Neural cell (in vitro differentiated cells): ENCODE measurements around the gene CGB7. TPM values are rescaled to one million over a fixed set of nuclear protein-coding genes. Genes with fewer than 3 reads are reported as not detected.
"Not testable (repeated sequence)": the region's sequence is repeated elsewhere in the genome, so short reads cannot be mapped to it uniquely, and the experiment has no call there.

Experiments
- H2AFZ ChIP-seq: fragments of 200-600, 300-800 bp; sonication (generic), shearing (Covaris generic); 2 replicates; pipeline ENCODE4 v1.6.0; 2014; ENCODE audit warnings: low read depth, mild to moderate bottlenecking, antibody characterized with exemption, low read length, moderate library complexity
- H3F3A ChIP-seq: fragments of 200-600 bp; shearing (Covaris generic); 2 replicates; pipeline ENCODE4 v1.6.1; 2016; ENCODE audit warnings: mild to moderate bottlenecking, moderate library complexity, mixed read lengths, antibody characterized with exemption, low read length; ENCODE audit not compliant: insufficient read depth, poor library complexity, severe bottlenecking
- H3K27ac ChIP-seq: fragments of 200-600, 300-800 bp; sonication (generic), shearing (Covaris generic); 2 replicates; pipeline ENCODE4 v1.5.1; 2014; ENCODE audit warnings: mild to moderate bottlenecking, low read length, moderate library complexity
- H3K27me3 ChIP-seq: fragments of 300-800, 200-600 bp; sonication (generic), shearing (Covaris generic); 2 replicates; pipeline ENCODE4 v1.6.0; 2014; ENCODE audit warnings: mild to moderate bottlenecking, low read depth, low read length, moderate library complexity; ENCODE audit not compliant: insufficient read depth
- H3K36me3 ChIP-seq: fragments of 300-800, 200-600 bp; sonication (generic), shearing (Covaris generic); 2 replicates; pipeline ENCODE4 v1.5.1; 2014; ENCODE audit warnings: mild to moderate bottlenecking, antibody characterized with exemption, low read length, moderate library complexity; ENCODE audit not compliant: insufficient read depth
- H3K4me2 ChIP-seq: fragments of 300-800, 200-600 bp; sonication (generic), shearing (Covaris generic); 2 replicates; pipeline ENCODE4 v1.6.0; 2014; ENCODE audit warnings: mild to moderate bottlenecking, low read length
- H3K4me3 ChIP-seq: fragments of 300-800, 200-600 bp; sonication (generic), shearing (Covaris generic); 2 replicates; pipeline ENCODE4 v1.5.1; 2014; ENCODE audit warnings: mild to moderate bottlenecking, low read length, moderate library complexity
- H3K79me2 ChIP-seq: fragments of 200-600 bp; shearing (Covaris generic); replicated peaks from 2 replicates; pipeline ENCODE4 v1.6.0; 2014; ENCODE audit warnings: mild to moderate bottlenecking, low read length, moderate library complexity; ENCODE audit not compliant: insufficient read depth
- H3K9ac ChIP-seq: fragments of 300-800, 200-600 bp; sonication (generic), shearing (Covaris generic); 2 replicates; pipeline ENCODE4 v1.6.1; 2016; ENCODE audit warnings: mild to moderate bottlenecking, low read length, mixed read lengths
- H3K9me2 ChIP-seq: fragments of 200-600 bp; shearing (Covaris generic); 2 replicates; pipeline ENCODE4 v1.6.1; 2016; ENCODE audit warnings: mild to moderate bottlenecking, low read length, mixed read lengths; ENCODE audit not compliant: insufficient read depth
- H3K9me3 ChIP-seq: fragments of 200-600, 300-800 bp; sonication (generic), shearing (Covaris generic); 2 replicates; pipeline ENCODE4 v1.6.1; 2016; ENCODE audit warnings: mild to moderate bottlenecking, mixed run types, low read length, moderate library complexity, mixed read lengths
- H4K20me1 ChIP-seq: fragments of 200-600 bp; shearing (Covaris generic); 2 replicates; pipeline ENCODE4 v1.6.1; 2016; ENCODE audit warnings: mild to moderate bottlenecking, mixed run types; ENCODE audit not compliant: insufficient read depth
- CTCF ChIP-seq: fragments of 450-650 bp; IDR thresholded peaks from 2 replicates; pipeline ENCODE4 v1.5.1; 2014; ENCODE audit warnings: antibody characterized with exemption, mild to moderate bottlenecking, moderate library complexity; ENCODE audit not compliant: poor library complexity, severe bottlenecking
- EP300 ChIP-seq: fragments of 450-650 bp; conservative IDR thresholded peaks from 2 replicates; pipeline ENCODE4 v1.6.1; 2014; ENCODE audit warnings: antibody characterized with exemption, mild to moderate bottlenecking, moderate library complexity; ENCODE audit not compliant: poor library complexity, severe bottlenecking
- EZH2 ChIP-seq: fragments of 200-600, 300-800 bp; shearing (Covaris generic), sonication (generic); IDR thresholded peaks from 2 replicates; pipeline ENCODE4 v1.6.1; 2014; ENCODE audit warnings: antibody characterized with exemption, low read length, borderline replicate concordance, mild to moderate bottlenecking; ENCODE audit not compliant: insufficient read depth, poor library complexity, severe bottlenecking
- MXI1 ChIP-seq: fragments of 450-650 bp; conservative IDR thresholded peaks from 2 replicates; pipeline ENCODE4 v1.6.1; 2014; ENCODE audit warnings: antibody characterized with exemption, mild to moderate bottlenecking; ENCODE audit not compliant: poor library complexity, severe bottlenecking
- POLR2AphosphoS5 ChIP-seq: IDR thresholded peaks from 2 replicates; pipeline ENCODE4 v1.6.1; 2012
- RAD21 ChIP-seq: fragments of 450-650 bp; conservative IDR thresholded peaks from 2 replicates; pipeline ENCODE4 v1.6.1; 2014; ENCODE audit warnings: antibody characterized with exemption, mild to moderate bottlenecking, moderate library complexity
- SMC3 ChIP-seq: fragments of 450-650 bp; conservative IDR thresholded peaks from 2 replicates; pipeline ENCODE4 v1.6.1; 2014; ENCODE audit warnings: antibody characterized with exemption, mild to moderate bottlenecking, moderate library complexity; ENCODE audit not compliant: poor library complexity
- TAF1 ChIP-seq: IDR thresholded peaks from 2 replicates; pipeline ENCODE4 v1.6.1; 2012; ENCODE audit warnings: low read depth
- polyA plus RNA-seq: library from polyadenylated mRNA; depleted of rRNA; stranded (reverse); fragments of >200 nt; gene quantifications from 2 replicates; pipeline ENCODE4 v1.2.3, GENCODE V29; 2014
- TF ChIP-seq, protein P1 (sequence below): IDR thresholded peaks from 2 replicates; pipeline ENCODE4 v1.6.1; 2012; ENCODE audit warnings: borderline replicate concordance

Gene CGB7
- polyA plus RNA-seq, 1 donor from 2014 or later, result not detected

GRCh38 chr19:49025088-49025487, 32.5 kb downstream of the CGB7 start:
- not testable (repeated sequence) for H3K79me2 ChIP-seq, H4K20me1 ChIP-seq, H3K36me3 ChIP-seq, H2AFZ ChIP-seq, H3K9ac ChIP-seq, H3K9me3 ChIP-seq, H3K27me3 ChIP-seq, H3K9me2 ChIP-seq, H3F3A ChIP-seq, H3K4me2 ChIP-seq, H3K4me3 ChIP-seq, H3K27ac ChIP-seq

DNA sequence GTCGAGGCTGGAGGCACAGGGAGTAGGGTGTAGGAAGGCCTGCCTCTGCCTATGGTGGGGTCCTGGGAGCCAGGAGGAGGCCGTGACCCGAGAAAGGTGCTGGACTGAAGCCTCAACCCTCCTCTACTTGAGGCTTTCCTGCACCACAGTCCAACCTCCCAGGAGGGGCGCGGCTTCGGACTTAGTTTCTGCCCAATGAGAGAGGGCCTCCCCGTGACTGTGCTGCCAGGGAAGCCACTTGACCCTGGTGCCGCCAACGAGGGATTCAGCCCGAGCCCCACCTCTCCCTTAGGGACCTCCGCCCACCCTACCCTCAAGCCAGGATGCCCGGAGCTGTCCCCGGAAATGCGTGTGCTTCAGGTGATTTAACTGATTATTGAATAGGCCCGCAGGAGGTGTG, 33.3 kb downstream of the CGB7 start, which contains the start of gene CGB3:
Gene CGB3, minus strand, starts transcription at position 101 of the 400 bp plus-strand sequence. CDS start 362 bp downstream, outside the sequence.
- H4K20me1 ChIP-seq, H3F3A ChIP-seq, H3K9me2 ChIP-seq, H3K27ac ChIP-seq, H3K4me3 ChIP-seq, H3K9me3 ChIP-seq, H3K27me3 ChIP-seq, H3K9ac ChIP-seq, H3K36me3 ChIP-seq, H3K79me2 ChIP-seq, H2AFZ ChIP-seq, H3K4me2 ChIP-seq: not testable (repeated sequence)

- Histone ChIP-seq H3F3A (no peaks in the 10 kb centered on the region), H4K20me1 (no peaks in the 10 kb centered on the region), H3K36me3 (no peaks in the 10 kb centered on the region), H3K79me2 (no peaks in the 10 kb centered on the region), H3K4me3 (no peak overlapping the region), H3K9me2 (no peaks in the 10 kb centered on the region), H2AFZ (no peak overlapping the region), H3K27ac (no peak overlapping the region), H3K27me3 (peaks cover 13% of the 10 kb centered on the region), H3K9ac (no peak overlapping the region), H3K4me2 (no peak overlapping the region), H3K9me3 (no peaks in the 10 kb centered on the region)
- no peak for TF ChIP-seq EZH2
- TF ChIP-seq CTCF, result no peak
- no peak for TF ChIP-seq TAF1
Observed at GRCh38 chr19:49022116-49022515, 35.4 kb downstream of the CGB7 start.

DNA sequence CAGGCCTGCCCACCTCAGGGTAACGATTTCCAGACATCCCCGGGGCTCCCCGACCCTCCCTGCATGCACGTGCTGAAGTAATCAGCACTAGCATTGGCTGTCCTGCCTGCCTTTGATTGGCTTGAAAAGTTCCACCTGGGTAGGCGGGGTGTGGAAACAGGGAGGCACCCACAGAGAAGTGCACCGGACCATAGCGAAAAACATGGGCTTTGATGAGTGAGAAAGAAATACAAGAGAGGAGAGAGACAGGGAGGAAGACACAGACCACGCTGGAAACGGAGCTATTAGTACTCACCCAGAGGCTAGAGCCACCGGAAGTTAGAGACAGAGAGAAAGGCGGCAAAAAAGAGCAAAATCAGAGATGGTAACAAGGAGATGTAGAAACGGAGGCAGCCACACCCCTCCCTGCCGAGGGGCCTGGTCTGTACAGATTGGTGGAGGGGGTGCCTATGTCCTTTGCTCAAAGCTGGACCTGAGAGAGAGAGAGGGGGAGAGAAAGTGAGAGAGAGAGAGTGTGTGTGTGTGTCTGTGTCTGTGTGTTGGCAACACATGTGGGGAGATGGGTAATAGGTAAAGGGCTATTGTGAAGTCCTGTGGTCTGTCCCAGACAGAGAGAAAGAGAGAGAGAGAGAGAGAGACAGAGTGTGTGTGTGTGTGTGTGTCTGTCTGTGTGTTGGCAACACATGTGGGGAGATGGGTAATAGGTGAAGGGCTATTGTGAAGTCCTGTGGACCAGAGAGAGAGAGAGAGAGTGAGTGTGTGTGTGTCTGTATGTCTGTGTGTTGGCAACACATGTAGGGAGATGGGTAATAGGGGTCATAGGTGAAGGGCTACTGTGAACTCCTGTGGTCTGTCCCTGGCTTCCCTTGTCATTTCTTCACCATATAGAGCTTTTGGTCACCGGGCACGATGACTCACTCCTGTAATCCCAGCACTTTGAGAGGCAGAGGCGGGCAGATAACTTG, 36.3 kb downstream of the CGB7 start:
- TF ChIP-seq, protein P1, sequence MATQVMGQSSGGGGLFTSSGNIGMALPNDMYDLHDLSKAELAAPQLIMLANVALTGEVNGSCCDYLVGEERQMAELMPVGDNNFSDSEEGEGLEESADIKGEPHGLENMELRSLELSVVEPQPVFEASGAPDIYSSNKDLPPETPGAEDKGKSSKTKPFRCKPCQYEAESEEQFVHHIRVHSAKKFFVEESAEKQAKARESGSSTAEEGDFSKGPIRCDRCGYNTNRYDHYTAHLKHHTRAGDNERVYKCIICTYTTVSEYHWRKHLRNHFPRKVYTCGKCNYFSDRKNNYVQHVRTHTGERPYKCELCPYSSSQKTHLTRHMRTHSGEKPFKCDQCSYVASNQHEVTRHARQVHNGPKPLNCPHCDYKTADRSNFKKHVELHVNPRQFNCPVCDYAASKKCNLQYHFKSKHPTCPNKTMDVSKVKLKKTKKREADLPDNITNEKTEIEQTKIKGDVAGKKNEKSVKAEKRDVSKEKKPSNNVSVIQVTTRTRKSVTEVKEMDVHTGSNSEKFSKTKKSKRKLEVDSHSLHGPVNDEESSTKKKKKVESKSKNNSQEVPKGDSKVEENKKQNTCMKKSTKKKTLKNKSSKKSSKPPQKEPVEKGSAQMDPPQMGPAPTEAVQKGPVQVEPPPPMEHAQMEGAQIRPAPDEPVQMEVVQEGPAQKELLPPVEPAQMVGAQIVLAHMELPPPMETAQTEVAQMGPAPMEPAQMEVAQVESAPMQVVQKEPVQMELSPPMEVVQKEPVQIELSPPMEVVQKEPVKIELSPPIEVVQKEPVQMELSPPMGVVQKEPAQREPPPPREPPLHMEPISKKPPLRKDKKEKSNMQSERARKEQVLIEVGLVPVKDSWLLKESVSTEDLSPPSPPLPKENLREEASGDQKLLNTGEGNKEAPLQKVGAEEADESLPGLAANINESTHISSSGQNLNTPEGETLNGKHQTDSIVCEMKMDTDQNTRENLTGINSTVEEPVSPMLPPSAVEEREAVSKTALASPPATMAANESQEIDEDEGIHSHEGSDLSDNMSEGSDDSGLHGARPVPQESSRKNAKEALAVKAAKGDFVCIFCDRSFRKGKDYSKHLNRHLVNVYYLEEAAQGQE, result no peak
- TF ChIP-seq MXI1 (no peak), EP300 (no peak), RAD21 (no peak), POLR2AphosphoS5 (no peak), CTCF (no peak), EZH2 (no peak), TAF1 (no peak), SMC3 (no peak)
- no peak overlapping the region for H3K9ac ChIP-seq
- H3K4me2 ChIP-seq, result no peak overlapping the region
- H3K9me3 ChIP-seq, result no peaks in the 10 kb centered on the region
- no peaks in the 10 kb centered on the region for H3K9me2 ChIP-seq
- no peaks in the 10 kb centered on the region for H3F3A ChIP-seq
- no peaks in the 10 kb centered on the region for H3K79me2 ChIP-seq
- H4K20me1 ChIP-seq, result no peaks in the 10 kb centered on the region
- no peak overlapping the region for H2AFZ ChIP-seq
- H3K4me3 ChIP-seq, result no peak overlapping the region
- no peaks in the 10 kb centered on the region for H3K36me3 ChIP-seq
- H3K27me3 ChIP-seq, result peaks cover 13% of the 10 kb centered on the region
- H3K27ac ChIP-seq, result no peak overlapping the region
